ENCODE measurements around the gene SIRT3. TPM values are rescaled to one million over a fixed set of nuclear protein-coding genes. Genes with fewer than 3 reads are reported as not detected.
"Not testable (repeated sequence)": the region's sequence is repeated elsewhere in the genome, so short reads cannot be mapped to it uniquely, and the experiment has no call there.

Gene SIRT3
- total and polyA plus RNA-seq, 2 of the 4 experiments (the other 2 are of a cell fraction), result 5.4 to 18.6 TPM

DNA sequence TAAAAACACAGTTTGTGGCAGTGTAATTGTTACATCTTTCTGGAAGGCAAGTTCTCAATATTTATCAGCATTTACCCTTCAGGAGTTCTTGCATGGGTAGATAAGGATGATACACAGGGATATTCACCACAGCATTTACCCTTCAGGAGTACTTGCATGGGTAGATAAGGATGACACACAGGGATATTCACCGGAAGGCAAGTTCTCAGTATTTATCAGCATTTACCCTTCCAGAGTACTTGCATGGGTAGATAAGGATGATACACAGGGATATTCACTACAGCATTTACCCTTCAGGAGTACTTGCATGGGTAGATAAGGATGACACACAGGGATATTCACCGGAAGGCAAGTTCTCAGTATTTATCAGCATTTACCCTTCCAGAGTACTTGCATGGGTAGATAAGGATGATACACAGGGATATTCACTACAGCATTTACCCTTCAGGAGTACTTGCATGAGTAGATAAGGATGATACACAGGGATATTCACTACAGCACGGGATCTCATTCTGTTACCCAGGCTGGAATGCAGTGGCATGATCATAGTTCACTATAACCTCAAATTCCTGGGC is 15.4 kb downstream of the SIRT3 start:
- H3K4ac ChIP-seq (ENCODE audit: low read depth, low read length); intact Hi-C loops (cut with micrococcal nuclease); H3K9me1 ChIP-seq (ENCODE audit: insufficient read depth, low read length); H2BK5ac ChIP-seq (ENCODE audit: low read depth, low read length, poor library complexity, severe bottlenecking); H4K91ac ChIP-seq (ENCODE audit: insufficient read depth, low read depth, low read length); H3K9me3 ChIP-seq (ENCODE audit: control insufficient read depth, insufficient read depth, low read length); H2BK120ac ChIP-seq (ENCODE audit: low read depth, low read length); ATAC-seq (ENCODE audit: low read depth); BruUV-seq (replicated peaks); H2AFZ ChIP-seq (replicated peaks; ENCODE audit: low read length, poor library complexity); H3K18ac ChIP-seq (ENCODE audit: low read depth, low read length); dilution Hi-C loops (cut with HindIII; ENCODE audit: low sequenced_read_pairs, unreplicated experiment); H2BK15ac ChIP-seq (ENCODE audit: low read depth, low read length); H3K23ac ChIP-seq (ENCODE audit: low read depth, low read length); H3K27ac ChIP-seq (ENCODE audit: insufficient read depth, low read length); DNase-seq; H4K5ac ChIP-seq (ENCODE audit: low read depth, low read length); POLR2A ChIA-PET (ENCODE audit: unreplicated experiment); H3K9ac ChIP-seq (ENCODE audit: low read depth, low read length); H3K4me3 ChIP-seq (ENCODE audit: insufficient read depth, low read depth, low read length); H2AK5ac ChIP-seq (ENCODE audit: low read depth, low read length); CTCF ChIA-PET; H2AK9ac ChIP-seq (replicated peaks; ENCODE audit: low read depth, low read length, poor library complexity); H3K4me2 ChIP-seq (ENCODE audit: low read depth, low read length); H2BK20ac ChIP-seq (ENCODE audit: low read depth, low read length); H3K4me1 ChIP-seq (ENCODE audit: control insufficient read depth, insufficient read depth, low read length); H3K56ac ChIP-seq (ENCODE audit: extremely low read depth, insufficient read depth, low read length); H4K8ac ChIP-seq (ENCODE audit: low read depth in 2 of 2, low read length in 2 of 2); H3K14ac ChIP-seq (replicated peaks; ENCODE audit: low read depth, low read length); H3K27me3 ChIP-seq (ENCODE audit: control insufficient read depth, insufficient read depth, low read length): not testable (repeated sequence)
- peaks cover 23% of the 10 kb centered on the region for H3K36me3 ChIP-seq (ENCODE audit: control insufficient read depth, insufficient read depth, low read length)
- H3K79me1 ChIP-seq (ENCODE audit: low read depth in 1 of 2, low read length in 2 of 2), result peaks cover 4 to 15% of the 10 kb centered on the region in 2 experiments; a peak in 3 of 4 replicates
- in situ Hi-C loops (cut with MboI; ENCODE audit: low sequenced_read_pairs), result loop anchor here (10.0 kb wide), 1 partner anchor 64 kb away; the partner anchor contains the start of gene PGGHG
- H4K20me1 ChIP-seq (ENCODE audit: insufficient read depth, low read length), result peaks cover 11% of the 10 kb centered on the region; the same call in 1 of the 2 replicates
- WGBS, 2 experiments (ENCODE audit: extremely low coverage in 2 of 2, insufficient read length in 1 of 2), result no CpG with 5 or more reads among the region's 3 CpGs

All from IMR-90 (cell line).